ENCODE measurements around the gene ABCC4.

The ABCC4 gene

DNA sequence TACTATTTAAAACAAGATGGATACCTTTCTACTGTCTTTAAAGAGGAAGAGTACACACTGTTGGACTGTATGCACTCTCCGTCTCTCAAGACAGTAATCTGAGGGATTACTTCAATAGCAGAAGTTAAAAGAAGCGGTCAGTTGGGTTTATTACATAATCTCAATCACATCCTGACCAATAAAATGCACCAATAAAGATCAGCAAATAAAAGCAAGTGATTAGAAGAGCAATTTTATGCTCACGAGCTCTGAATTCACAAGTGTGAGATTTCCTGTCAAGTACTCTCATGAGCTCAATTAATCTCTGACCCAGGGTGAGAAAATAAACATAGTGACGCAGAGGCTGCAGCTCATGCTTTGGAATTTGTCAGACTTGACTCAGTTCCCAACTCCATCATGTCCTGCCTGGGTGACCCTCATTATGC lies 12.2 kb downstream of the ABCC4 start (continued):
- TF ChIP-seq, protein P1, sequence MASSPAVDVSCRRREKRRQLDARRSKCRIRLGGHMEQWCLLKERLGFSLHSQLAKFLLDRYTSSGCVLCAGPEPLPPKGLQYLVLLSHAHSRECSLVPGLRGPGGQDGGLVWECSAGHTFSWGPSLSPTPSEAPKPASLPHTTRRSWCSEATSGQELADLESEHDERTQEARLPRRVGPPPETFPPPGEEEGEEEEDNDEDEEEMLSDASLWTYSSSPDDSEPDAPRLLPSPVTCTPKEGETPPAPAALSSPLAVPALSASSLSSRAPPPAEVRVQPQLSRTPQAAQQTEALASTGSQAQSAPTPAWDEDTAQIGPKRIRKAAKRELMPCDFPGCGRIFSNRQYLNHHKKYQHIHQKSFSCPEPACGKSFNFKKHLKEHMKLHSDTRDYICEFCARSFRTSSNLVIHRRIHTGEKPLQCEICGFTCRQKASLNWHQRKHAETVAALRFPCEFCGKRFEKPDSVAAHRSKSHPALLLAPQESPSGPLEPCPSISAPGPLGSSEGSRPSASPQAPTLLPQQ (tag by site-specific recombination; IDR thresholded peaks at IDR 0.05) = no peak
- peak; percentile 80 for TF ChIP-seq WT1 (tag by site-specific recombination; IDR thresholded peaks at IDR 0.05)
- TF ChIP-seq ZNF626 (tag by site-specific recombination; IDR thresholded peaks at IDR 0.05) = no peak
- peak; percentile 99 for TF ChIP-seq FEZF1 (tag by site-specific recombination; IDR thresholded peaks at IDR 0.05)
- no peak for TF ChIP-seq ZNF544 (tag by site-specific recombination; IDR thresholded peaks at IDR 0.05)
- TF ChIP-seq ZNF560 (tag by site-specific recombination; IDR thresholded peaks at IDR 0.05; ENCODE audit: borderline replicate concordance) = no peak
- no peak for TF ChIP-seq MZF1 (tag by site-specific recombination; IDR thresholded peaks at IDR 0.05; ENCODE audit: borderline replicate concordance)
- TF ChIP-seq, protein P2, sequence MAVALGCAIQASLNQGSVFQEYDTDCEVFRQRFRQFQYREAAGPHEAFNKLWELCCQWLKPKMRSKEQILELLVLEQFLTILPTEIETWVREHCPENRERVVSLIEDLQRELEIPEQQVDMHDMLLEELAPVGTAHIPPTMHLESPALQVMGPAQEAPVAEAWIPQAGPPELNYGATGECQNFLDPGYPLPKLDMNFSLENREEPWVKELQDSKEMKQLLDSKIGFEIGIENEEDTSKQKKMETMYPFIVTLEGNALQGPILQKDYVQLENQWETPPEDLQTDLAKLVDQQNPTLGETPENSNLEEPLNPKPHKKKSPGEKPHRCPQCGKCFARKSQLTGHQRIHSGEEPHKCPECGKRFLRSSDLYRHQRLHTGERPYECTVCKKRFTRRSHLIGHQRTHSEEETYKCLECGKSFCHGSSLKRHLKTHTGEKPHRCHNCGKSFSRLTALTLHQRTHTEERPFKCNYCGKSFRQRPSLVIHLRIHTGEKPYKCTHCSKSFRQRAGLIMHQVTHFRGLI (tag by site-specific recombination; IDR thresholded peaks at IDR 0.05) = no peak
- TF ChIP-seq, protein P3, sequence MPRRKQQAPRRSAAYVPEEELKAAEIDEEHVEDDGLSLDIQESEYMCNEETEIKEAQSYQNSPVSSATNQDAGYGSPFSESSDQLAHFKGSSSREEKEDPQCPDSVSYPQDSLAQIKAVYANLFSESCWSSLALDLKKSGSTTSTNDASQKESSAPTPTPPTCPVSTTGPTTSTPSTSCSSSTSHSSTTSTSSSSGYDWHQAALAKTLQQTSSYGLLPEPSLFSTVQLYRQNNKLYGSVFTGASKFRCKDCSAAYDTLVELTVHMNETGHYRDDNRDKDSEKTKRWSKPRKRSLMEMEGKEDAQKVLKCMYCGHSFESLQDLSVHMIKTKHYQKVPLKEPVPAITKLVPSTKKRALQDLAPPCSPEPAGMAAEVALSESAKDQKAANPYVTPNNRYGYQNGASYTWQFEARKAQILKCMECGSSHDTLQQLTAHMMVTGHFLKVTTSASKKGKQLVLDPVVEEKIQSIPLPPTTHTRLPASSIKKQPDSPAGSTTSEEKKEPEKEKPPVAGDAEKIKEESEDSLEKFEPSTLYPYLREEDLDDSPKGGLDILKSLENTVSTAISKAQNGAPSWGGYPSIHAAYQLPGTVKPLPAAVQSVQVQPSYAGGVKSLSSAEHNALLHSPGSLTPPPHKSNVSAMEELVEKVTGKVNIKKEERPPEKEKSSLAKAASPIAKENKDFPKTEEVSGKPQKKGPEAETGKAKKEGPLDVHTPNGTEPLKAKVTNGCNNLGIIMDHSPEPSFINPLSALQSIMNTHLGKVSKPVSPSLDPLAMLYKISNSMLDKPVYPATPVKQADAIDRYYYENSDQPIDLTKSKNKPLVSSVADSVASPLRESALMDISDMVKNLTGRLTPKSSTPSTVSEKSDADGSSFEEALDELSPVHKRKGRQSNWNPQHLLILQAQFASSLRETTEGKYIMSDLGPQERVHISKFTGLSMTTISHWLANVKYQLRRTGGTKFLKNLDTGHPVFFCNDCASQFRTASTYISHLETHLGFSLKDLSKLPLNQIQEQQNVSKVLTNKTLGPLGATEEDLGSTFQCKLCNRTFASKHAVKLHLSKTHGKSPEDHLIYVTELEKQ (tag by site-specific recombination; IDR thresholded peaks at IDR 0.05; ENCODE audit: borderline replicate concordance) = peak; percentile 97
- TF ChIP-seq OVOL3 (tag by site-specific recombination; IDR thresholded peaks at IDR 0.05) = peak; percentile 87; the same call in 1 of the 2 replicates
- no peak for TF ChIP-seq EGR2 (tag by site-specific recombination; IDR thresholded peaks at IDR 0.05; ENCODE audit: low read depth)
- no peak for TF ChIP-seq ZNF707 (tag by site-specific recombination; IDR thresholded peaks at IDR 0.05)
- TF ChIP-seq GLI4 (tag by site-specific recombination; IDR thresholded peaks at IDR 0.05) = no peak
- TF ChIP-seq, protein P4, sequence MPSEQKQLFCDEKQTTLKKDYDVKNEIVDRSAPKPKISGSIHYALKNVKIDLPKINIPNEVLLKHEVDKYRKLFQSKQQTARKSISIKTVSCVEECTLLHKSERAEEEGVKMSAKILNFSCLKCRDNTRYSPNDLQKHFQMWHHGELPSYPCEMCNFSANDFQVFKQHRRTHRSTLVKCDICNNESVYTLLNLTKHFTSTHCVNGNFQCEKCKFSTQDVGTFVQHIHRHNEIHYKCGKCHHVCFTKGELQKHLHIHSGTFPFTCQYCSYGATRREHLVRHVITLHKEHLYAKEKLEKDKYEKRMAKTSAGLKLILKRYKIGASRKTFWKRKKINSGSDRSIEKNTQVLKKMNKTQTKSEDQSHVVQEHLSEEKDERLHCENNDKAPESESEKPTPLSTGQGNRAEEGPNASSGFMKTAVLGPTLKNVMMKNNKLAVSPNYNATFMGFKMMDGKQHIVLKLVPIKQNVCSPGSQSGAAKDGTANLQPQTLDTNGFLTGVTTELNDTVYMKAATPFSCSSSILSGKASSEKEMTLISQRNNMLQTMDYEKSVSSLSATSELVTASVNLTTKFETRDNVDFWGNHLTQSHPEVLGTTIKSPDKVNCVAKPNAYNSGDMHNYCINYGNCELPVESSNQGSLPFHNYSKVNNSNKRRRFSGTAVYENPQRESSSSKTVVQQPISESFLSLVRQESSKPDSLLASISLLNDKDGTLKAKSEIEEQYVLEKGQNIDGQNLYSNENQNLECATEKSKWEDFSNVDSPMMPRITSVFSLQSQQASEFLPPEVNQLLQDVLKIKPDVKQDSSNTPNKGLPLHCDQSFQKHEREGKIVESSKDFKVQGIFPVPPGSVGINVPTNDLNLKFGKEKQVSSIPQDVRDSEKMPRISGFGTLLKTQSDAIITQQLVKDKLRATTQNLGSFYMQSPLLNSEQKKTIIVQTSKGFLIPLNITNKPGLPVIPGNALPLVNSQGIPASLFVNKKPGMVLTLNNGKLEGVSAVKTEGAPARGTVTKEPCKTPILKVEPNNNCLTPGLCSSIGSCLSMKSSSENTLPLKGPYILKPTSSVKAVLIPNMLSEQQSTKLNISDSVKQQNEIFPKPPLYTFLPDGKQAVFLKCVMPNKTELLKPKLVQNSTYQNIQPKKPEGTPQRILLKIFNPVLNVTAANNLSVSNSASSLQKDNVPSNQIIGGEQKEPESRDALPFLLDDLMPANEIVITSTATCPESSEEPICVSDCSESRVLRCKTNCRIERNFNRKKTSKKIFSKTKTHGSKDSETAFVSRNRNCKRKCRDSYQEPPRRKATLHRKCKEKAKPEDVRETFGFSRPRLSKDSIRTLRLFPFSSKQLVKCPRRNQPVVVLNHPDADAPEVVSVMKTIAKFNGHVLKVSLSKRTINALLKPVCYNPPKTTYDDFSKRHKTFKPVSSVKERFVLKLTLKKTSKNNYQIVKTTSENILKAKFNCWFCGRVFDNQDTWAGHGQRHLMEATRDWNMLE (tag by site-specific recombination; conservative IDR thresholded peaks at IDR 0.05; ENCODE audit: low read depth) = no peak
- TF ChIP-seq, protein P5, sequence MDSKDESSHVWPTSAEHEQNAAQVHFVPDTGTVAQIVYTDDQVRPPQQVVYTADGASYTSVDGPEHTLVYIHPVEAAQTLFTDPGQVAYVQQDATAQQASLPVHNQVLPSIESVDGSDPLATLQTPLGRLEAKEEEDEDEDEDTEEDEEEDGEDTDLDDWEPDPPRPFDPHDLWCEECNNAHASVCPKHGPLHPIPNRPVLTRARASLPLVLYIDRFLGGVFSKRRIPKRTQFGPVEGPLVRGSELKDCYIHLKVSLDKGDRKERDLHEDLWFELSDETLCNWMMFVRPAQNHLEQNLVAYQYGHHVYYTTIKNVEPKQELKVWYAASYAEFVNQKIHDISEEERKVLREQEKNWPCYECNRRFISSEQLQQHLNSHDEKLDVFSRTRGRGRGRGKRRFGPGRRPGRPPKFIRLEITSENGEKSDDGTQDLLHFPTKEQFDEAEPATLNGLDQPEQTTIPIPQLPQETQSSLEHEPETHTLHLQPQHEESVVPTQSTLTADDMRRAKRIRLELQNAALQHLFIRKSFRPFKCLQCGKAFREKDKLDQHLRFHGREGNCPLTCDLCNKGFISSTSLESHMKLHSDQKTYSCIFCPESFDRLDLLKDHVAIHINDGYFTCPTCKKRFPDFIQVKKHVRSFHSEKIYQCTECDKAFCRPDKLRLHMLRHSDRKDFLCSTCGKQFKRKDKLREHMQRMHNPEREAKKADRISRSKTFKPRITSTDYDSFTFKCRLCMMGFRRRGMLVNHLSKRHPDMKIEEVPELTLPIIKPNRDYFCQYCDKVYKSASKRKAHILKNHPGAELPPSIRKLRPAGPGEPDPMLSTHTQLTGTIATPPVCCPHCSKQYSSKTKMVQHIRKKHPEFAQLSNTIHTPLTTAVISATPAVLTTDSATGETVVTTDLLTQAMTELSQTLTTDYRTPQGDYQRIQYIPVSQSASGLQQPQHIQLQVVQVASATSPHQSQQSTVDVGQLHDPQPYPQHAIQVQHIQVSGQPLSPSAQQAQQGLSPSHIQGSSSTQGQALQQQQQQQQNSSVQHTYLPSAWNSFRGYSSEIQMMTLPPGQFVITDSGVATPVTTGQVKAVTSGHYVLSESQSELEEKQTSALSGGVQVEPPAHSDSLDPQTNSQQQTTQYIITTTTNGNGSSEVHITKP (tag by site-specific recombination; IDR thresholded peaks at IDR 0.05) = no peak
- no peak for TF ChIP-seq ZNF510 (tag by site-specific recombination; IDR thresholded peaks at IDR 0.05; ENCODE audit: insufficient replicate concordance)
- TF ChIP-seq KLF9 (tag by site-specific recombination; IDR thresholded peaks at IDR 0.05; ENCODE audit: low read depth) = no peak
- peak; percentile 96 for TF ChIP-seq ZNF843 (tag by site-specific recombination; IDR thresholded peaks at IDR 0.05)
